NT2/D1 (cell line): ENCODE data around the gene GBP5.
"Not testable (repeated sequence)": the region's sequence is repeated elsewhere in the genome, so short reads cannot be mapped to it uniquely, and the experiment has no call there.

Experiments
- DNase-seq: peaks from one replicate; pipeline ENCODE4 v3.0.0-alpha.2; 2011; ENCODE audit warnings: low read depth, low spot score
- H3K27me3 ChIP-seq: 2 replicates; pipeline ENCODE4 v1.6.0; 2011; ENCODE audit warnings: mild to moderate bottlenecking; ENCODE audit not compliant: insufficient read length, insufficient read depth
- H3K36me3 ChIP-seq: 2 replicates; pipeline ENCODE4 v1.6.1; 2011; ENCODE audit warnings: mild to moderate bottlenecking, low read length, mixed read lengths; ENCODE audit not compliant: insufficient read depth, insufficient read length
- H3K4me1 ChIP-seq: 2 replicates; pipeline ENCODE4 v1.5.1; 2011; ENCODE audit not compliant: insufficient read depth, insufficient read length
- H3K4me3 ChIP-seq: 2 replicates; pipeline ENCODE4 v1.5.1; 2011; ENCODE audit warnings: low read depth; ENCODE audit not compliant: insufficient read length
- H3K9ac ChIP-seq: 2 replicates; pipeline ENCODE4 v1.6.0; 2011; ENCODE audit warnings: low read depth; ENCODE audit not compliant: insufficient read length
- H3K9me3 ChIP-seq: 2 replicates; pipeline ENCODE4 v1.5.1; 2011; ENCODE audit warnings: mild to moderate bottlenecking, low read length; ENCODE audit not compliant: insufficient read depth
- SUZ12 ChIP-seq: IDR thresholded peaks from 2 replicates; pipeline ENCODE4 v1.6.1; 2011; ENCODE audit not compliant: insufficient read length, insufficient read depth; ENCODE audit errors: extremely low read depth
- YY1 ChIP-seq: IDR thresholded peaks from 2 replicates; pipeline ENCODE4 v1.6.1; 2011; ENCODE audit not compliant: insufficient read length, insufficient read depth
- ZNF274 ChIP-seq: IDR thresholded peaks from 2 replicates; pipeline ENCODE4 v1.6.1; 2011; ENCODE audit warnings: mild to moderate bottlenecking, low read depth, low read length

GBP5 gene

DNA sequence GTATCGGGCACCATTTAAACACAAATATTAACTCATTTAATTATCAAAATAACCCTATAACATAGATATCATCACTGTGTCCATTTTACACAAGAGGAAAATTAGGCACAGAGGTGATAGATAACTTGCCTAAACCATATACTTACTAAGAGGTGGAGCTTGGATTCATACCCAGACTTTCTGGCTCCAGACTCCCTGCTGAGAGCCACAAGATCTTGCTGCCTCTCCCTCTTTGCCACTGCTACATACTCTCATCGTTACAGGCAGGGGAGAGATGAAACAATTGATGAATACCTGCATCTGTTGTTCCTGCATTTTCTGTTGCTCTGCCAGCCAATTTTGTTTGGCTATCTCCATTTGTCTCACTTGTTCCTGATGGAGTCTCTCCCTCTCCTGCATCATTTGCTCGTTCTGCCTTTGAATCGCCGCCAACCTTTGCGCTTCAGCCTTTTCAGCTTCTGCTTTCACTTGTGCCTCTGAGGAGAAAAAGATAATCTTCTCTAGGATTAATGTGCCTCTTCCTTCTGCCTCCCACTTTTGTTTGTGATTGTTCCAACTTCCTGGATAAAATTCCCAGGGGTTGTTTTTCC, 10.6 kb downstream of the GBP5 start:
- no peaks in the 10 kb centered on the region for H3K27me3 ChIP-seq
- H3K9me3 ChIP-seq, result no peaks in the 10 kb centered on the region
- no peaks in the 10 kb centered on the region for H3K4me1 ChIP-seq
- H3K36me3 ChIP-seq, result no peaks in the 10 kb centered on the region
- TF ChIP-seq YY1, result no peak
- TF ChIP-seq ZNF274, result no peak
- TF ChIP-seq SUZ12, result no peak
- no peak overlapping the region for H3K9ac ChIP-seq
- no peak for DNase-seq
- H3K4me3 ChIP-seq, result no peak overlapping the region

- Histone ChIP-seq H3K36me3 (no peaks in the 10 kb centered on the region), H3K9ac (no peak overlapping the region), H3K4me1 (no peaks in the 10 kb centered on the region), H3K27me3 (no peaks in the 10 kb centered on the region), H3K4me3 (no peak overlapping the region), H3K9me3 (no peaks in the 10 kb centered on the region)
- DNase-seq, result no peak
- TF ChIP-seq SUZ12 (no peak), ZNF274 (no peak), YY1 (no peak)
Measured at GRCh38 chr1:89260566-89261255, 11.9 kb downstream of the GBP5 start.

GRCh38 chr1:89260042-89260441, 12.6 kb downstream of the GBP5 start:
- DNase-seq, result no peak
- no peak for TF ChIP-seq YY1
- no peak for TF ChIP-seq ZNF274
- TF ChIP-seq SUZ12, result no peak
- no peak overlapping the region for H3K9ac ChIP-seq
- no peaks in the 10 kb centered on the region for H3K4me1 ChIP-seq
- no peaks in the 10 kb centered on the region for H3K27me3 ChIP-seq
- no peaks in the 10 kb centered on the region for H3K36me3 ChIP-seq
- H3K4me3 ChIP-seq, result no peak overlapping the region
- no peaks in the 10 kb centered on the region for H3K9me3 ChIP-seq

DNA sequence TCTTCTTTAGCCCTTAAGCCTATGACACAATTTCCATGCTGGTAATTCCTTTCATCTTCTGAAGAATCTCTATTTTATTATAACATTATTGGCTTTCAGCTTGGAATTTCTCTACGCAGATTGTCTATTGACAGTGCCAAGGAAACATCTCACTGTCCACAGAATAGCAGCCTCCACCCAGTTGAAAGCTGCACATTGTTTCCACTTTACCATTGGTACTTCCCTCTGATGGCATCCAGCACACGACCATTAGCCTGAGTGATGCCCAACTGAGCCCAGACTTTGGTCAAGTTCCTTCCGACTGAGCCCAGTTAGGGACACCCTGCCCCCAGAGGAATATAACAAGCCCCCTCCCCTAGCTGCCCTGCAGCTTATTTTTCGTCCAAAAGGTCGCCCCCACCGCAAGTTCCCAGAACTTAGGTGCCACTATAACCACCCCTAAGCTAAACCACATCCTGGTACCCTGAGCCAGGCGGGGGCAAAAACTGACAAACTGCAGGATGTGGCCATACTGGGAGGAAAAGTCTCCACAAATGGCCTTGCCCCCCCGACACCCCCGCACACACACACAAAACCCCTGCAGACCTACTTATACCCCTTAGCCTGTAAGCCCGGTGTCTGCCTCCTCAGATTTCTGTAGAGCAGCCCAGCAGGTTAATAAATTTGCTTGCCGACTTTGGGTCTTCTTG, 13.2 kb downstream of the GBP5 start:
- Histone ChIP-seq H3K9ac (no peak overlapping the region), H3K4me1 (no peaks in the 10 kb centered on the region), H3K4me3 (no peak overlapping the region), H3K27me3 (no peaks in the 10 kb centered on the region), H3K9me3 (no peaks in the 10 kb centered on the region), H3K36me3 (no peaks in the 10 kb centered on the region)
- no peak for DNase-seq
- TF ChIP-seq YY1 (no peak), SUZ12 (no peak), ZNF274 (no peak)

DNA sequence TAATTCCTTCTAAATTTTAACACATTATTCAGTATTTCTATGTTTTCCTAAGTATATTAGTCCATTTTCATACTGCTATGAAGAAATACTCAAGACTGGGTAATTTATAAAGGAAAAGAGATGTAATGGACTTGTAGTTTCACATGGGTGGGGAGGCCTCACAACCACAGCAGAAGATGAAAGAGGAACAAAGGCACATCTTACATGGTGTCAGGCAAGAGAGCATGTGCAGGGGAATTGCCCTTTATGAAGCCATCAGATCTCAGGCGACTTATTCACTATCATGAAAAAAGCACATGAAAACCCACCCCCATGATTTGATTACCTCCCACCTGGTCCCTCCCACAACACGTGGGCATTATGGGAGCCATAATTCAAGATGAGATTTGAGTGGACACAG, 15.6 kb downstream of the GBP5 start:
- Histone ChIP-seq H3K36me3 (no peaks in the 10 kb centered on the region), H3K9me3 (no peaks in the 10 kb centered on the region), H3K4me3 (no peak overlapping the region), H3K27me3 (no peaks in the 10 kb centered on the region), H3K9ac (no peak overlapping the region), H3K4me1 (no peaks in the 10 kb centered on the region)
- TF ChIP-seq ZNF274, result no peak
- TF ChIP-seq SUZ12, result no peak
- TF ChIP-seq YY1, result no peak
- DNase-seq, result no peak

GRCh38 chr1:89255581-89255980, 17.1 kb downstream of the GBP5 start:
- H3K9ac ChIP-seq, DNase-seq, H3K4me3 ChIP-seq, H3K27me3 ChIP-seq, H3K36me3 ChIP-seq, H3K4me1 ChIP-seq, H3K9me3 ChIP-seq: not testable (repeated sequence)

- H3K27me3 ChIP-seq, result no peaks in the 10 kb centered on the region
- no peaks in the 10 kb centered on the region for H3K36me3 ChIP-seq
- no peaks in the 10 kb centered on the region for H3K9me3 ChIP-seq
- no peaks in the 10 kb centered on the region for H3K4me1 ChIP-seq
- no peak overlapping the region for H3K4me3 ChIP-seq
- TF ChIP-seq SUZ12, result no peak
- no peak overlapping the region for H3K9ac ChIP-seq
- no peak for DNase-seq
Measured at GRCh38 chr1:89254658-89255287, 17.9 kb downstream of the GBP5 start.
